B cell (primary cell): Measurements from ENCODE around the gene TENM4.

Experiments used
- CTCF ChIP-seq: fragments of 200-600 bp; IDR thresholded peaks from one replicate; pipeline ENCODE4 v1.8.0; 2022; ENCODE audit warnings: antibody characterized with exemption, mild to moderate bottlenecking
- EZH2 ChIP-seq: IDR thresholded peaks from 2 replicates; pipeline ENCODE4 v1.6.1; 2012; ENCODE audit warnings: borderline replicate concordance, low read depth, mild to moderate bottlenecking, moderate library complexity, low read length; ENCODE audit not compliant: insufficient read depth, poor library complexity, severe bottlenecking

GRCh38 chr11:78914503-78914902, 526.3 kb downstream of the TENM4 start:
- TF ChIP-seq CTCF (no peak), EZH2 (no peak)
